ENCODE measurements around the gene BACE2.

DNA sequence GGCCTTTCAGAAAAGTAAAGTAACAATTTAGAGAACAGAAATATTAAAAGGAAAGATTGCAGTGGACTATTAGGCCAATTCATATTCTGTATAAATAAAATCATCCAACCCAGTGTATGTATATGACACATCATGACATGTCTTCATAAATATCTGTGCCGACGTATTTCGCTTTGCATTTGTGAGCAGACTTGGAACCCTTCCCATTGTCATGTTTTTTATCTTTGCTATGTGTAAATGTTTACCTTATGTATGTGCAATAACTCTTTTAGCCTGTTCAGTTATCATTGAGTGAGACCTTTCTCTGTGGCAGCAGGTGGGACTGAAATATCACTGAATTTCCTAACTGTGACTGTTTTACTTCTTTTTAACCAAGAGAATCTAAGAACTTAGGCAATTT, 90.7 kb downstream of the BACE2 start:
- TF ChIP-seq, protein P1, sequence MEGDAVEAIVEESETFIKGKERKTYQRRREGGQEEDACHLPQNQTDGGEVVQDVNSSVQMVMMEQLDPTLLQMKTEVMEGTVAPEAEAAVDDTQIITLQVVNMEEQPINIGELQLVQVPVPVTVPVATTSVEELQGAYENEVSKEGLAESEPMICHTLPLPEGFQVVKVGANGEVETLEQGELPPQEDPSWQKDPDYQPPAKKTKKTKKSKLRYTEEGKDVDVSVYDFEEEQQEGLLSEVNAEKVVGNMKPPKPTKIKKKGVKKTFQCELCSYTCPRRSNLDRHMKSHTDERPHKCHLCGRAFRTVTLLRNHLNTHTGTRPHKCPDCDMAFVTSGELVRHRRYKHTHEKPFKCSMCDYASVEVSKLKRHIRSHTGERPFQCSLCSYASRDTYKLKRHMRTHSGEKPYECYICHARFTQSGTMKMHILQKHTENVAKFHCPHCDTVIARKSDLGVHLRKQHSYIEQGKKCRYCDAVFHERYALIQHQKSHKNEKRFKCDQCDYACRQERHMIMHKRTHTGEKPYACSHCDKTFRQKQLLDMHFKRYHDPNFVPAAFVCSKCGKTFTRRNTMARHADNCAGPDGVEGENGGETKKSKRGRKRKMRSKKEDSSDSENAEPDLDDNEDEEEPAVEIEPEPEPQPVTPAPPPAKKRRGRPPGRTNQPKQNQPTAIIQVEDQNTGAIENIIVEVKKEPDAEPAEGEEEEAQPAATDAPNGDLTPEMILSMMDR (IDR thresholded peaks at IDR 0.05) = no peak
- TF ChIP-seq ZFX (IDR thresholded peaks at IDR 0.05; ENCODE audit: borderline replicate concordance) = no peak

Measured in 22Rv1 (cell line).